Measurements from ENCODE around the gene SASS6.
A peak's percentile ranks its signal among the peaks of the same experiment; 100 is the strongest.
"Not testable (repeated sequence)": the region's sequence is repeated elsewhere in the genome, so short reads cannot be mapped to it uniquely, and the experiment has no call there.

Gene SASS6

GRCh38 chr1:100051893-100052292, 80.8 kb downstream of the SASS6 start:
- H3K27me3 ChIP-seq (ENCODE audit: control insufficient read depth, insufficient read depth, low read length): no peaks in the 10 kb centered on the region
- WGBS (ENCODE audit: insufficient coverage, insufficient read length): no CpG with 5 or more reads among the region's 1 CpG
- no peak overlapping the region for H3K4me3 ChIP-seq (ENCODE audit: low read length)
- no peaks in the 10 kb centered on the region for H3K36me3 ChIP-seq (ENCODE audit: control insufficient read depth, insufficient read depth, low read length)
- no peak overlapping the region for H3K27ac ChIP-seq (ENCODE audit: low read length)
- peaks cover 1% of the 10 kb centered on the region; the same call in 1 of the 2 replicates for H3K4me1 ChIP-seq (ENCODE audit: control insufficient read depth, insufficient read depth, low read length)
- H3K9me3 ChIP-seq (ENCODE audit: control insufficient read depth, insufficient read depth, low read length): no peaks in the 10 kb centered on the region
- no peak for DNase-seq (ENCODE audit: low read depth, low spot score)

GRCh38 chr1:100051401-100051800, 81.3 kb downstream of the SASS6 start:
- DNase-seq (ENCODE audit: low read depth, low spot score): no peak
- Histone ChIP-seq H3K4me1 (ENCODE audit: control insufficient read depth, insufficient read depth, low read length) (peaks cover 1% of the 10 kb centered on the region; the same call in 1 of the 2 replicates), H3K27ac (ENCODE audit: low read length) (no peak overlapping the region), H3K4me3 (ENCODE audit: low read length) (no peak overlapping the region), H3K36me3 (ENCODE audit: control insufficient read depth, insufficient read depth, low read length) (no peaks in the 10 kb centered on the region), H3K9me3 (ENCODE audit: control insufficient read depth, insufficient read depth, low read length) (no peaks in the 10 kb centered on the region), H3K27me3 (ENCODE audit: control insufficient read depth, insufficient read depth, low read length) (no peaks in the 10 kb centered on the region)
- no CpG with 5 or more reads among the region's 4 CpGs for WGBS (ENCODE audit: insufficient coverage, insufficient read length)

DNA sequence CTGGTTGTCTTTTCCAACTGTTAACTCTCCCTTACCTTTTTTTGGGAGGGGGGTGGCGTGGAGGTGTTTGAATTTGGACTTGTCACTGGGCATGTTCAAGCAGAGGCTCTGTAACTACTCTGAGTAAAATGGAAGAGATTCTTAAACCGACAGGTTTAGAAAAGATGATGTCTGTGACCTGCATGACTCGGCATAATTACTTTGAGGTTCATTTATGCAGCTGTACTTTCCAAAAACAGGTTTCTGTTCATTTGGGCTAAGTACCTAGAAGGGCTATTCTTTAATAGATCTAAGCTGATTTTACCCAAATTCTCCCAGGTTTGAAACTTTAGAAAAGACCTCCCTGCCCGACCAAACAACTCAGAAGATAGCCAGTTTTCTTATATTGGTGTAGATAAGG, 82.6 kb downstream of the SASS6 start:
- Histone ChIP-seq H3K27me3 (ENCODE audit: control insufficient read depth, insufficient read depth, low read length) (no peaks in the 10 kb centered on the region), H3K27ac (ENCODE audit: low read length) (no peak overlapping the region), H3K4me1 (ENCODE audit: control insufficient read depth, insufficient read depth, low read length) (peaks cover 1% of the 10 kb centered on the region; the same call in 1 of the 2 replicates), H3K9me3 (ENCODE audit: control insufficient read depth, insufficient read depth, low read length) (no peaks in the 10 kb centered on the region), H3K4me3 (ENCODE audit: low read length) (no peak overlapping the region), H3K36me3 (ENCODE audit: control insufficient read depth, insufficient read depth, low read length) (no peaks in the 10 kb centered on the region)
- no peak for DNase-seq (ENCODE audit: low read depth, low spot score)
- no CpG with 5 or more reads among the region's 4 CpGs for WGBS (ENCODE audit: insufficient coverage, insufficient read length)

- not testable (repeated sequence) for DNase-seq (ENCODE audit: low read depth, low spot score); H3K27ac ChIP-seq (ENCODE audit: low read length); H3K36me3 ChIP-seq (ENCODE audit: control insufficient read depth, insufficient read depth, low read length); H3K9me3 ChIP-seq (ENCODE audit: control insufficient read depth, insufficient read depth, low read length); H3K27me3 ChIP-seq (ENCODE audit: control insufficient read depth, insufficient read depth, low read length); H3K4me3 ChIP-seq (ENCODE audit: low read length); H3K4me1 ChIP-seq (ENCODE audit: control insufficient read depth, insufficient read depth, low read length)
- WGBS (ENCODE audit: insufficient coverage, insufficient read length): no CpG with 5 or more reads among the region's 11 CpGs
Measured at GRCh38 chr1:100047235-100047708, 85.5 kb downstream of the SASS6 start.

DNA sequence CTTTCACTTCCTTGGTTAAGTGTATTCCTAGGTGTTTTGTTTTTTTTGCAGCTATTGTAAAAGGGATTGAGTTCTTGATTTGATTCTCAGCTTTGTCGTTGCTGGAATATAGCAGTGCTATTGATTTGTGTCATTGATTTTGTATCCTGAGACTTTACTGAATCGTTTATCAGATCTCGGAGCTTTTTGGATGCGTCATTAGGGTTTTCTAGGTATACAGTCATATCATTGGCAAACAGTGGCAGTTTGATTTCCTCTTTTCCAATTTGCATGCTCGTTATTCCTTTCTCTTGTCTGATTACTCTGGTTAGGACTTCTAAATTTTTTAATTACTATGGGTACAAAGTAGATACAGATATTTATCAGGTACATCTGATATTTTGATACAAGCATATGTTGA, 87.5 kb downstream of the SASS6 start:
- Histone ChIP-seq H3K4me3 (ENCODE audit: low read length) (no peak overlapping the region), H3K9me3 (ENCODE audit: control insufficient read depth, insufficient read depth, low read length) (no peaks in the 10 kb centered on the region), H3K27me3 (ENCODE audit: control insufficient read depth, insufficient read depth, low read length) (no peaks in the 10 kb centered on the region), H3K4me1 (ENCODE audit: control insufficient read depth, insufficient read depth, low read length) (peaks cover 1% of the 10 kb centered on the region; the same call in 1 of the 2 replicates), H3K27ac (ENCODE audit: low read length) (no peak overlapping the region), H3K36me3 (ENCODE audit: control insufficient read depth, insufficient read depth, low read length) (no peaks in the 10 kb centered on the region)
- whole genome bisulfite sequencing (ENCODE audit: insufficient coverage, insufficient read length): no CpG with 5 or more reads among the region's 5 CpGs
- no peak for DNase-seq (ENCODE audit: low read depth, low spot score)

DNA sequence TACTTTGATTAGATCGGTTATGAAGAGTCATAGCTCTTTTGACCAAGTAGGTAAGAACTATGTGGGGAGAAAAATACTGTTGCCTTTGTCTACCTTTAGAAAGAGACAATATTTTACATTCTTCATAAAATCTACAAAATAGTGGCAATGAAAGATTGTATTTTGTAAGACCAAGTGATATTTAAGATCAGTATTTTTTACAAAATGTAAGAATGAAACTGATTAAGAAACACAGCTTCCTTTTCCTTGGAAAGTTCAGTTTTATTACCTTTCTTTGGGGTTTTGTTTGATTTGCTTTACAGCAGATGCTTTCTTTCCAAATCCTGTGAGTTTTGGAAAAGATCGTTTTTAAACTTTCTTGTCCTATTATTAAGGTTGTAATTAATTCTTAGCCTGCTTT, 93.1 kb downstream of the SASS6 start:
- no peaks in the 10 kb centered on the region for H3K27me3 ChIP-seq (ENCODE audit: control insufficient read depth, insufficient read depth, low read length)
- H3K4me1 ChIP-seq (ENCODE audit: control insufficient read depth, insufficient read depth, low read length): no peaks in the 10 kb centered on the region
- DNase-seq (ENCODE audit: low read depth, low spot score): no peak
- H3K4me3 ChIP-seq (ENCODE audit: low read length): no peak overlapping the region
- no CpG with 5 or more reads among the region's 2 CpGs for WGBS (ENCODE audit: insufficient coverage, insufficient read length)
- H3K27ac ChIP-seq (ENCODE audit: low read length): no peak overlapping the region
- no peaks in the 10 kb centered on the region for H3K9me3 ChIP-seq (ENCODE audit: control insufficient read depth, insufficient read depth, low read length)
- H3K36me3 ChIP-seq (ENCODE audit: control insufficient read depth, insufficient read depth, low read length): no peaks in the 10 kb centered on the region

DNA sequence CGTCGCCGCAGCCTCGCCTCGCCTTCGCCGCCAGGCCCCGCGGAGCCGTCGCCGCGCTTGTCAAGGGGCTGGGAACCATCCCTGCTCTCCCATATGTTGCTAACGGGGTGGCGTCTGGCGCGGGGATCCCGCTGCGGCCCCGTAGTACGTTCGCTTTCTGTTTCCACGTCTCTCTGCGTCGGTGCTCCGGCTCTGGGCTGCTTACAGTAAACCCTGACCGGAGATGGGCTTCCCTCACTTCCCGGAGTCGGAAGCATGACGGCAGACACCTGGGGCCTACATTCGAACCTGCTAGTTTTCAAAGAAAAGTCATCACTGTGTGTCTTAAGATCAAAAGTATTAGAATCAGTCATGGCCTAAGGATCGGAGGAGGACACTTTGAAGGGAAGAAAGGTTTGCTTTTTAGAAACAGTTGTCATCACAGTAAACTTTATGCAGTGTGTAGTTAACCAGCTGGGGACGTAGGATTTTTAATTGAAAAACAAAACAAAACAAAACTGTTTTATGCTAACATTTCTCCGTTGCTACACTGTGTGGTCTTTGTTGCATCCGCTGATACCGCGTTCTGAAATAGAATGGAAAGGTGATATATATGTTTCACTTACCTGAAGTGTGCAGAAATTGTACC, 94.0 kb downstream of the SASS6 start:
- peak overlapping the region; percentile 97 for H3K4me3 ChIP-seq (ENCODE audit: low read length)
- no peaks in the 10 kb centered on the region for H3K4me1 ChIP-seq (ENCODE audit: control insufficient read depth, insufficient read depth, low read length)
- no CpG with 5 or more reads among the region's 37 CpGs for WGBS (ENCODE audit: insufficient coverage, insufficient read length)
- no peak for DNase-seq (ENCODE audit: low read depth, low spot score)
- no peaks in the 10 kb centered on the region for H3K36me3 ChIP-seq (ENCODE audit: control insufficient read depth, insufficient read depth, low read length)
- H3K27me3 ChIP-seq (ENCODE audit: control insufficient read depth, insufficient read depth, low read length): no peaks in the 10 kb centered on the region
- H3K27ac ChIP-seq (ENCODE audit: low read length): no peak overlapping the region
- H3K9me3 ChIP-seq (ENCODE audit: control insufficient read depth, insufficient read depth, low read length): no peaks in the 10 kb centered on the region

- Histone ChIP-seq H3K27me3 (ENCODE audit: control insufficient read depth, insufficient read depth, low read length) (no peaks in the 10 kb centered on the region), H3K36me3 (ENCODE audit: control insufficient read depth, insufficient read depth, low read length) (no peaks in the 10 kb centered on the region), H3K4me1 (ENCODE audit: control insufficient read depth, insufficient read depth, low read length) (no peaks in the 10 kb centered on the region), H3K4me3 (ENCODE audit: low read length) (peak overlapping the region; percentile 97), H3K9me3 (ENCODE audit: control insufficient read depth, insufficient read depth, low read length) (no peaks in the 10 kb centered on the region), H3K27ac (ENCODE audit: low read length) (no peak overlapping the region)
- DNase-seq (ENCODE audit: low read depth, low spot score): peak; percentile 25
- WGBS (ENCODE audit: insufficient coverage, insufficient read length): no CpG with 5 or more reads among the region's 87 CpGs
Measured at GRCh38 chr1:100037927-100038659, 94.6 kb downstream of the SASS6 start.

DNA sequence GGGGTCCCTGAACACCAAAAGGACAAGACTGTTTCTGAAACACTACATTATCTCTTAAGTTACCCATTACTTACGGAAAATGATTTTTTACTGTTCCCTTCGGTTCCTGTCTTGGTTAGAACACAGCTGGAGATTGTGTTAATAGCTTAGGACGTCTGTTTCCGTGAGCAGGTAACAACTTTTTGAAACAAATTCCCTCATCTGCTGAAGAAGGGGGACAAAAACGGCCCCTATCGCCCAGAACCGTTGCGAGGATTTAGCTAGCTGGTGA, 95.1 kb downstream of the SASS6 start:
- no peak for DNase-seq (ENCODE audit: low read depth, low spot score)
- no peaks in the 10 kb centered on the region for H3K27me3 ChIP-seq (ENCODE audit: control insufficient read depth, insufficient read depth, low read length)
- peak overlapping the region; percentile 97; the same call in 1 of the 2 replicates for H3K4me3 ChIP-seq (ENCODE audit: low read length)
- no peaks in the 10 kb centered on the region for H3K9me3 ChIP-seq (ENCODE audit: control insufficient read depth, insufficient read depth, low read length)
- WGBS (ENCODE audit: insufficient coverage, insufficient read length): no CpG with 5 or more reads among the region's 8 CpGs
- no peaks in the 10 kb centered on the region for H3K4me1 ChIP-seq (ENCODE audit: control insufficient read depth, insufficient read depth, low read length)
- no peaks in the 10 kb centered on the region for H3K36me3 ChIP-seq (ENCODE audit: control insufficient read depth, insufficient read depth, low read length)
- no peak overlapping the region for H3K27ac ChIP-seq (ENCODE audit: low read length)

DNA sequence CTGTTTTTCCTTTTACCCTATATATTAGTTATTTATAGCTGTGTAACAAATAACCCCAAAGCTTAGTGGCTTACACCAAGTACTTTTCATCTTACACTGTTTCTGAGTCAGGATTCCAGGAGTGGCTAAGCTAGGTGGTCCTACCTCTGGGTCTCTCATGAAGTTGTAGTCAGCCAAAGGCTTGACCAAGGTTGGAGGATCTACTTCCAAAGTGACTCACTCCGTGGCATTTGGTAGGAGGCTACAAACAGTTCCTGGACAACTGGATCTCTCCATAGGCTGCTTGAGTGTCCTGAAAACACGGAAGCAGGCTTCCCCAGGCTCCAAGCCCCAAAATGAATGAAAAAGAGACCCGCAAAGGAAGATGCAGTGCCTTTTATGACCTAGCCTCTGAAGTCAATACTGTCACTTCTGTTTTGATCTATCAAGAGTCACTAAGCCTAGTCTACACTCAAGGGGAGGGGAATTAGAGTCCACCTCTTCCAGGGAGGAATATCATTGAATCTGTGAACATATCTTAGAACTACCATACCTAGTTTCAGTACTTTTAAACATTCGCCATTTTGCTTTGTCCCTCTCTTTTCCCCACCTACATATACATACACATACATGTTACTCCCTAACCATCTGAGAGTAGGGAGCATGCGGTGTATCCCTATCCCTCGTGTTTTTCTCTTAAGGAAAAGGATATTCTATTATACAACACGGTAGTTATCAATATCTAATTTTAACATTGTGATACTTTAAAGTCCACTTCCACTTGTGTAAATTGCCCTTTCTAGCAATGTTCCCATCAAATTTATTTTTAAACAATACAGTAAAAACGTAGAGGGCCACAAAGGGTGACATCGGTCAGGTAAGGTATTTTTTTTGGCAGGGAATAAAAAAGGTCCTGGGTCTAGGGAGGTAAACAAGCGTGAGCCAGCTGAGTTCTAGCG, 95.7 kb downstream of the SASS6 start:
- Histone ChIP-seq H3K27me3 (ENCODE audit: control insufficient read depth, insufficient read depth, low read length) (no peaks in the 10 kb centered on the region), H3K4me3 (ENCODE audit: low read length) (peak overlapping the region; percentile 97; the same call in 1 of the 2 replicates), H3K36me3 (ENCODE audit: control insufficient read depth, insufficient read depth, low read length) (no peaks in the 10 kb centered on the region), H3K27ac (ENCODE audit: low read length) (no peak overlapping the region), H3K4me1 (ENCODE audit: control insufficient read depth, insufficient read depth, low read length) (no peaks in the 10 kb centered on the region), H3K9me3 (ENCODE audit: control insufficient read depth, insufficient read depth, low read length) (no peaks in the 10 kb centered on the region)
- DNase-seq (ENCODE audit: low read depth, low spot score): no peak
- WGBS (ENCODE audit: insufficient coverage, insufficient read length): no CpG with 5 or more reads among the region's 11 CpGs

Data from iPS DF 6.9 (cell line).